GM23338 (cell line): ENCODE measurements around the gene VOPP1. TPM values are rescaled to one million over a fixed set of nuclear protein-coding genes. Genes with fewer than 3 reads are reported as not detected.

Experiments used
- ATAC-seq: fragments of 200-7000 bp; cut with Tn5 transposase; 3 replicates; pipeline ENCODE4 v1.9.1; 2020
- DNase-seq: peaks from one replicate; pipeline ENCODE4 v3.0.0-alpha.2; 2015; ENCODE audit warnings: low spot score
- H2AFZ ChIP-seq: fragments of 200-600 bp; sonication (generic); 2 replicates; pipeline ENCODE4 v1.8.0; 2016; ENCODE audit warnings: antibody characterized with exemption, mild to moderate bottlenecking, moderate library complexity
- H3F3A ChIP-seq: fragments of 200-600 bp; sonication (generic); replicated peaks from 2 replicates; pipeline ENCODE4 v1.8.0; 2017; ENCODE audit warnings: antibody characterized with exemption, mixed run types, low read depth
- H3K27ac ChIP-seq: fragments of 200-600 bp; sonication (generic); 2 replicates; pipeline ENCODE4 v1.6.1; 2016; ENCODE audit warnings: low read depth
- H3K27me3 ChIP-seq: fragments of 200-600 bp; sonication (generic); 2 replicates; pipeline ENCODE4 v1.8.0; 2016; ENCODE audit warnings: mild to moderate bottlenecking, mixed run types, moderate library complexity; ENCODE audit not compliant: insufficient read depth
- H3K36me3 ChIP-seq: fragments of 200-600 bp; sonication (generic); 2 replicates; pipeline ENCODE4 v1.8.0; 2016; ENCODE audit warnings: mild to moderate bottlenecking; ENCODE audit not compliant: insufficient read depth
- H3K4me1 ChIP-seq: fragments of 200-600 bp; sonication (generic); 2 replicates; pipeline ENCODE4 v1.8.0; 2016; ENCODE audit warnings: mild to moderate bottlenecking, moderate library complexity; ENCODE audit not compliant: insufficient read depth
- H3K4me2 ChIP-seq: fragments of 200-600 bp; sonication (generic); 2 replicates; pipeline ENCODE4 v1.7.1; 2017; ENCODE audit warnings: mixed run types
- H3K4me3 ChIP-seq: fragments of 200-600 bp; sonication (generic); 2 replicates; pipeline ENCODE4 v1.6.1; 2016; ENCODE audit warnings: mixed run types
- H3K79me2 ChIP-seq: fragments of 200-600 bp; sonication (generic); replicated peaks from 2 replicates; pipeline ENCODE4 v1.8.0; 2017; ENCODE audit warnings: mild to moderate bottlenecking; ENCODE audit not compliant: insufficient read depth
- H3K9me2 ChIP-seq: fragments of 200-600 bp; sonication (generic); 2 replicates; pipeline ENCODE4 v1.8.0; 2017; ENCODE audit not compliant: insufficient read depth
- H4K20me1 ChIP-seq: fragments of 200-600 bp; sonication (generic); replicated peaks from 2 replicates; pipeline ENCODE4 v1.8.0; 2017; ENCODE audit warnings: mild to moderate bottlenecking; ENCODE audit not compliant: insufficient read depth
- H3K27ac Mint-ChIP-seq: 2 replicates; pipeline ENCODE4 v1.8.0; 2020; ENCODE audit warnings: inconsistent platforms, mild to moderate bottlenecking, moderate library complexity, mixed read lengths
- H3K27me3 Mint-ChIP-seq: 3 replicates; pipeline ENCODE4 v1.8.0; 2022; ENCODE audit warnings: low read depth, mild to moderate bottlenecking, moderate library complexity, mixed read lengths, inconsistent platforms; ENCODE audit not compliant: insufficient read depth, poor library complexity
- H3K36me3 Mint-ChIP-seq: 3 replicates; pipeline ENCODE4 v1.8.0; 2021; ENCODE audit warnings: low read depth, mild to moderate bottlenecking, inconsistent platforms, moderate library complexity, mixed read lengths
- H3K4me1 Mint-ChIP-seq: 3 replicates; pipeline ENCODE4 v1.8.0; 2020; ENCODE audit warnings: mild to moderate bottlenecking, inconsistent platforms, mixed read lengths
- H3K4me3 Mint-ChIP-seq: 3 replicates; pipeline ENCODE4 v1.8.0; 2021; ENCODE audit warnings: moderate library complexity, mild to moderate bottlenecking, inconsistent platforms, mixed read lengths
- H3K9me3 Mint-ChIP-seq: 3 replicates; pipeline ENCODE4 v1.8.0; 2020; ENCODE audit warnings: moderate library complexity, mild to moderate bottlenecking, inconsistent platforms, mixed read lengths
- CREB1 ChIP-seq: fragments of 250-450 bp; sonication (Bioruptor Pico); IDR thresholded peaks from 2 replicates; pipeline ENCODE4 v1.5.0; 2020; ENCODE audit warnings: low read depth, mild to moderate bottlenecking, moderate library complexity
- ETS1 ChIP-seq: IDR thresholded peaks from 2 replicates; pipeline ENCODE4 v1.6.1; 2016; ENCODE audit warnings: antibody characterized with exemption
- EZH2 ChIP-seq: fragments of 200-600 bp; sonication (generic); IDR thresholded peaks from one replicate; pipeline ENCODE4 v1.8.0; 2017; ENCODE audit warnings: antibody characterized with exemption, mild to moderate bottlenecking, low read depth; ENCODE audit not compliant: unreplicated experiment
- EZH2phosphoT487 ChIP-seq: fragments of 200-600 bp; sonication (generic); IDR thresholded peaks from one replicate; pipeline ENCODE4 v1.8.1; 2018; ENCODE audit warnings: antibody characterized with exemption; ENCODE audit not compliant: unreplicated experiment
- JUNB ChIP-seq: IDR thresholded peaks from one replicate; pipeline ENCODE4 v1.6.1; 2016; ENCODE audit warnings: antibody characterized with exemption; ENCODE audit not compliant: unreplicated experiment
- NANOG ChIP-seq: IDR thresholded peaks from 2 replicates; pipeline ENCODE4 v1.6.1; 2016; ENCODE audit warnings: antibody characterized with exemption, borderline replicate concordance
- POLR2AphosphoS5 ChIP-seq: IDR thresholded peaks from 2 replicates; pipeline ENCODE4 v1.6.1; 2016; ENCODE audit warnings: antibody characterized with exemption, low read depth
- REST ChIP-seq: IDR thresholded peaks from one replicate; pipeline ENCODE4 v1.6.1; 2018; ENCODE audit warnings: antibody characterized with exemption; ENCODE audit not compliant: unreplicated experiment
- STAT1 ChIP-seq: IDR thresholded peaks from one replicate; pipeline ENCODE4 v1.6.1; 2016; ENCODE audit warnings: antibody characterized with exemption; ENCODE audit not compliant: unreplicated experiment
- ZNF114 ChIP-seq: fragments of 250-450 bp; sonication (Bioruptor Pico); IDR thresholded peaks from 2 replicates; pipeline ENCODE4 v1.5.0; 2020; ENCODE audit warnings: mild to moderate bottlenecking, moderate library complexity
- ZNF331 ChIP-seq: fragments of 250-450 bp; sonication (Bioruptor Pico); IDR thresholded peaks from 2 replicates; pipeline ENCODE4 v1.5.0; 2020; ENCODE audit warnings: low read depth, mild to moderate bottlenecking, moderate library complexity
- ZNF462 ChIP-seq: fragments of 250-450 bp; sonication (Bioruptor Pico); IDR thresholded peaks from 2 replicates; pipeline ENCODE4 v1.5.0; 2020; ENCODE audit warnings: mild to moderate bottlenecking, moderate library complexity
- polyA plus RNA-seq: library from polyadenylated mRNA; unstranded; fragments of >200 nt; fragmentation: Nextera tagmentation; extraction: Ambion mirVana; gene quantifications from 2 replicates; pipeline ENCODE4 v1.2.1, GENCODE V29; 2016
- total RNA-seq: library from RNA; depleted of rRNA; stranded (reverse); fragments of >200 nt; shearing (Covaris generic); gene quantifications from 2 replicates; pipeline ENCODE4 v1.2.3, GENCODE V29; 2014
- TF ChIP-seq, protein P1 (sequence below), 2 experiments: fragments of 200-600 bp in 1 of 2; sonication (generic) in 1 of 2; conservative IDR thresholded peaks; 2 replicates each; pipeline versions ENCODE4 v1.5.1 to v1.6.1; 2016 to 2017; ENCODE audit warnings: antibody characterized with exemption in 2 of 2, low read depth in 2 of 2, mild to moderate bottlenecking in 2 of 2, moderate library complexity in 1 of 2

VOPP1 gene
- total and polyA plus RNA-seq, 2 experiments from 2014 or later: 28.2 to 73.7 TPM

DNA sequence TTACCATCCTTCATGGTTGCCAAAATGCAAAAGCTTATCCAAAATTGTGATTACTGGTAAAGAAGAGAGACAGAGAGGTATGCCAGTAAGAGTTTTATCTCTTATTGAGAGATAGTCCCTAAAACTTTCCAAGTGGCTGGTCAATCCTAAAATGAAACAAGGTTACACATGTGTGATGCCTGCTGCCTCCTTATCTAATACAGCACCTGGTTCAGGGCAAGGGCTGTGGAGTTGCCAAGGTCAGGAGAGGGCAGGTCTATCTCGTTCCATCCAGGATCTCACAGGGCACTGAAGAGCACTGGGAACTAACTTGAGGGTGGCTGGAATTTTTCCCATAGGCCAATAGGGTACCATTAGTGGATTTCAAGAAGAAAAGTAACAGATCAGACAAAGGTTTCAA lies 18.3 kb downstream of the VOPP1 start:
- Mint-ChIP-seq H3K4me1 (peaks cover 90% of the 10 kb centered on the region), H3K4me3 (0 out of 3 replicates have a peak overlapping the region, but pooled peaks have one; percentile 50), H3K9me3 (no peaks in the 10 kb centered on the region), H3K27ac (no peak overlapping the region), H3K27me3 (peaks cover 16% of the 10 kb centered on the region), H3K36me3 (peaks cover 5% of the 10 kb centered on the region; the same call in 1 of the 3 replicates)
- Histone ChIP-seq H3K4me1 (peaks cover 84% of the 10 kb centered on the region), H3K9me2 (no peaks in the 10 kb centered on the region), H3K36me3 (no peaks in the 10 kb centered on the region; the same call in 1 of the 2 replicates), H3K4me2 (peak overlapping the region; percentile 73), H2AFZ (no peak overlapping the region), H3F3A (no peaks in the 10 kb centered on the region), H3K79me2 (peaks cover 96% of the 10 kb centered on the region), H4K20me1 (peaks cover 37% of the 10 kb centered on the region), H3K4me3 (no peak overlapping the region; the same call in 1 of the 2 replicates), H3K27ac (no peak overlapping the region), H3K27me3 (no peaks in the 10 kb centered on the region)
- no peak for TF ChIP-seq ETS1
- no peak for TF ChIP-seq ZNF462 (CRISPR knock-in tag)
- no peak for TF ChIP-seq EZH2
- no peak for TF ChIP-seq POLR2AphosphoS5
- no peak for TF ChIP-seq STAT1
- no peak for TF ChIP-seq CREB1
- TF ChIP-seq JUNB: no peak
- TF ChIP-seq ZNF114 (CRISPR knock-in tag): no peak
- no peak for TF ChIP-seq REST
- no peak for TF ChIP-seq ZNF331
- no peak for TF ChIP-seq NANOG
- TF ChIP-seq, protein P1, sequence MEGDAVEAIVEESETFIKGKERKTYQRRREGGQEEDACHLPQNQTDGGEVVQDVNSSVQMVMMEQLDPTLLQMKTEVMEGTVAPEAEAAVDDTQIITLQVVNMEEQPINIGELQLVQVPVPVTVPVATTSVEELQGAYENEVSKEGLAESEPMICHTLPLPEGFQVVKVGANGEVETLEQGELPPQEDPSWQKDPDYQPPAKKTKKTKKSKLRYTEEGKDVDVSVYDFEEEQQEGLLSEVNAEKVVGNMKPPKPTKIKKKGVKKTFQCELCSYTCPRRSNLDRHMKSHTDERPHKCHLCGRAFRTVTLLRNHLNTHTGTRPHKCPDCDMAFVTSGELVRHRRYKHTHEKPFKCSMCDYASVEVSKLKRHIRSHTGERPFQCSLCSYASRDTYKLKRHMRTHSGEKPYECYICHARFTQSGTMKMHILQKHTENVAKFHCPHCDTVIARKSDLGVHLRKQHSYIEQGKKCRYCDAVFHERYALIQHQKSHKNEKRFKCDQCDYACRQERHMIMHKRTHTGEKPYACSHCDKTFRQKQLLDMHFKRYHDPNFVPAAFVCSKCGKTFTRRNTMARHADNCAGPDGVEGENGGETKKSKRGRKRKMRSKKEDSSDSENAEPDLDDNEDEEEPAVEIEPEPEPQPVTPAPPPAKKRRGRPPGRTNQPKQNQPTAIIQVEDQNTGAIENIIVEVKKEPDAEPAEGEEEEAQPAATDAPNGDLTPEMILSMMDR (conservative IDR thresholded peaks at IDR 0.05; ENCODE audit: low read depth in 2 of 2): no peak
- no peak for TF ChIP-seq EZH2phosphoT487
- ATAC-seq (no peak), DNase-seq (no peak)
